NCI-H2196 treated with DMSO at 0.1 percent for 48 hours (cell line): ENCODE results near the gene SLC13A1.
"Not testable (repeated sequence)": the region's sequence is repeated elsewhere in the genome, so short reads cannot be mapped to it uniquely, and the experiment has no call there.

Experiments used
- DNase-seq: peaks from one replicate; lab custom pipeline; 2025; ENCODE audit not compliant: unreplicated experiment; lab: John Stamatoyannopoulos, UW

SLC13A1 gene

DNA sequence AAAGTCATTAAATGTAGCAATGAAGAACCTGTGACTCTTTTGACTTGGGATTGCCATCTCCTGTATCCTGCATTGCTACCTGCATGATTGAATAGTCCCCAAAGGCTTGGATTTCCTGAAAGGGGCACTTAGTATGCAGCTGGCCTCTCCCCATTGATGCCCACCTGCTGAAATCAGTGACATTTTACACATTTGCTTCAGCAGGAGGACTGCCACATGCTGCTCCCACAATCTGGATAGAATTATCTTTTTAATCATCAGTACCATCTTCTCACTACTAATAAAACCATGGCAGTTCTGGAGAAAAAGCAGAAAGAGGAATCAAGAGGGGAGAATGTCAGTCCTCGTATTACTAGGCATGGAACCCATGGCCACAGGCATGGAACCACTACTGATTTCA, 67.8 kb downstream of the SLC13A1 start:
- no peak for DNase-seq

DNA sequence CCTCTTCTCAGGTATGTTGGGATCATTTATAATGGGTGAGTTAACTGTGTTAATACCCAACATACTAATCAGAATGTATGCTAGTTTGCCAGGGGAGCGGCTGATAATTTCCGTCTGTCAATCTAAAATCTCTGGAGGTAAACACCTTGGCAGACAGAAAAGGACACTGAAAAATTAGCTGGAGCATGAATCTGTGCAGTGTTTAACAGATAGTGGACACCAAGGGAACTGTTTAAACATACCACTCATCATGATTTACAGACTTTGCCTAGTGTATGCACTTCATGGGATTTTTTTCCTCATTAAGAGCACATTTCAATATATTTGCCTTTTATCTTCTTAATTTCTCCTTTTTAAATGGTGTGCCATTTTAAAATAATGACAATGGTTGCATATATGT, 68.2 kb downstream of the SLC13A1 start:
- DNase-seq: no peak

DNA sequence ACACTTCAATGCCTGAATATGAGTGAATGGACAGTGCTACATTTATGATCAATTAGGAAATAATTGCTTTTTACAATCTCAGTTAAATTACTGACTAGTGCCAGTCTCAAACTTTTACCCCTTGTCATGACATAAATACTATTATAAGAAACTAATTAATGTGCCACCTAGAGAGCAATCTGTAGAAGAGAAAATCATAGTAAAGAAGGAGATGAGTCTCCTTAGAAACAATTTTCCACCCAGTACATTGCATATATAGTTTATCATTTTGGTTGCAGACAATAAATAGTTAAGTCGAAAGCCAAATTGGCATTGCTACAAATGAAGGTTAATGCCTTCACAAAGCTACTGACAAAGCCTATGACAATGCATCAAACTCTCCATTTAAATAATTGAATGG, 68.6 kb downstream of the SLC13A1 start:
- DNase-seq: no peak

DNA sequence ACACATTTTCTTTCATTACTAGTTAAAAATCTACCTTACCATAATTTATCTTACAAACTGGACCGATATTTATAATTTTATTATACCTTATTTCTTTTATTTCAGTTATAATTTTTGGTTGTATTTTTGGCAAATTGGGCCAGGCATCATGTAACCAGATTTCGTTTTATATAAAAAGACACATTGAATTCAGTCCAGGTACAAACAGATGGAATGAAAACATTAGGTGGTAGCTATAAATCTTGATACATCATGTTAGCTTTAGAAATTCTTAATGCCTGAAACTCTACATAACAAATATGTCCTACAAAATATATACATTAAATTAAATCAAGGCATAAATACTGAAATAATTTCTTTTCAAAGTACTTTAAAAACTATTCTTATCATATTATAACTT, 73.1 kb downstream of the SLC13A1 start:
- DNase-seq: no peak

DNA sequence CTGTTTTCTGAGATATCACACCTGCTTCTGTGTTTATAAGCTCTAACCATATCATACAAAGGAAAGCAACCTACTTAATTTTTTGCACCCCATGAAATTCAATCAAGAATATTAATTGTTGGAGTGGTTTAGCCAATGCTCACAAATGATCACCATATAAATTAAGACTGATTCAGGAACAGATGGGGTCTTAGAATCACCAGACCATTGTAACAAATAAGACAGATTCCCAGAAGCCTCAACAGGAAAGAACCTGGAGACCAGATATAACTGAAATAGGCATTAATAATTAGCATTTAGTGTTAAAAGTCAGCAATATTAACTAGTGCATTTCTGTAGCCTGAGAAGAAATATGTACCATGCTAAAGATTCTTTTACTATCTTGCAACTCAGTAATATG, 73.6 kb downstream of the SLC13A1 start:
- no peak for DNase-seq

DNA sequence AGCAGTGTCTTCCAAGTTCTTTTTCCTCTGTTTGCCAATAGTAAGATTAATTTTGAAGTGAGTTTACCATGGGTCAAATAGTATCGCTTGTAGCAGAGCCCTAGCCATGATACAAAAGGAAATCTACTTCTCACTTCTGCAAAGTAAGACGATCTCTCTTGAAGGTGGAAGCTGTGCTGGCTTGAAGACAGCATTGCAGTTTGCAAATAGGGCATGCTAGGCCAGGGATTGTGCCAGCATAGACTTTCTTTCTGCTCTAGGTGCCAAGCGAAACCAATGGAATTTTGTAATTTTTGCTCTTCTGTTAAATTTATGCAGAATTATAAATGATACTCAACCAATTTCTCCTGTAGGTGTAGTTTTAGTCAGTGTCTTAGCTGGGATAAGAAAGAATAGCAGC, 74.5 kb downstream of the SLC13A1 start:
- DNase-seq: no peak

DNA sequence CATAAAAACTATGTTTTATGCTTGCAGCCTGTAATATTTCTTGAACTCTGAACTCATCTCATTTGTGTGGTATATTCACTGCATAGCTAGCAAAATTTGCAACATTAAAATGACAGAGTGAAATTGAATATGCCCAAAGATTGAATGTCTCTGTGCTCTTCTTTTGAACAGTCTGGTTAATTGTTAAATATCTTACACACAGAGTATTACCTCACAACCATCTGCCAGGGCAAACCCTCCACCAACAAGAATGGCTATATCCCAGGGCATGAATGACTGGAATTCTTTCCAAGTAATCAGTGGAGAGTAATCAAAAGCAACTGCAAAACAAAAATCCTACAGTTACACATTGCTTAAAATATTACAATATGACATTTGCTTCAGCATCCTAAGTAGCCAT, 76.9 kb downstream of the SLC13A1 start:
- DNase-seq: no peak

DNA sequence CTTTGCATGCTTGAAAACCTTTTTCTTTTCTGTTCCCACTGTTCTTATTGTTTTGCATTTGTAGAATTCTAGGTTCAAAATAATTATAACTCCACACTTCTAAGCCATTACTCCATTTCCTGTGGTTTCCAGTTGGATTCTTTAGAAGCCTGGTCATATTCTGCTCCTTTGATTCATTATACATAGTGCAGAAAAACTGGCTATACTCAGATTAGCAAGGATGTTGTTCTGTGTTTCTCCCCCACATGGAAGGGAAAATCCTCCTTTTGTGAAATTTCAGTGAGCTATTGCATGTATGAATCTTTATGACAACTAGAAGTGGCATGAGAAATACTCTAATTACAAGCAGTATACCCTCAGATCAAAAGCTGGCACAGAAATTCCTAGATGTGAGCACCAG, 79.5 kb downstream of the SLC13A1 start:
- no peak for DNase-seq

DNA sequence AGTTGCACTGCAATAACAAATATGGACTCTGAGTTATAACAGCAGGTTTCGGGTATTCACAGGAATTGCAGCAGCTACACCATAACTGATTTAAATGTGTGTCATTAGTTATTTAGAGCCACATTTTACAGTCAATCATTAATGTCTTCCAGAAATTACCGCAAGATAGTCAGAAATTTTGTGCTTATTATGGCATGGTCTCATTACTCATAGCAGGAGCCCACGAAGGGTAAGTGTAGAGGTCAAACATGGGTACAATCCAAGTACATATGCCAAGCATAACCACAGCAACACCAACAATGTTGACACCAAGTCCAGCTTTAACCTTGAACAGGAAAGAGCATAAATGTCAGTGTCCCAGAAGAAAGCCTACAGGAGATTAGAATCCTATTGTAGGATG, 84.4 kb downstream of the SLC13A1 start:
- no peak for DNase-seq

DNA sequence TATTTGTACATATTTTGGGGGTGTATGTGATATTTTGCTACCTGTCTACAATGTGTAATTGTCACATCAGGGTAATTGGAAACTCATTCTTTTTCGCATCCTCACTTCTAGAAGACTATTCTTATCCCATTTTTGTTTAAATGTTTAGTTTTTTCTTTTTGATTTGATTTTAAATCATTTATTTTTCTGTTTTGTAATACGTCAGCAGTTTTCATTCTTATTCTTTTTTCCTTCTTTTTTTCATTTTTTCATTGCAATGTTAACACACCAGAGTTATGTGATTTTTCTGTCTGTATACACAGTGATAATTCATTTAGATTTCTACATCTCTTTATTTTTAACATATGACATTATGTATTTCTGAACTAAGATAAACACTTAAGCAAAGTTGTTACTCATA, 85.5 kb downstream of the SLC13A1 start:
- DNase-seq: no peak

DNA sequence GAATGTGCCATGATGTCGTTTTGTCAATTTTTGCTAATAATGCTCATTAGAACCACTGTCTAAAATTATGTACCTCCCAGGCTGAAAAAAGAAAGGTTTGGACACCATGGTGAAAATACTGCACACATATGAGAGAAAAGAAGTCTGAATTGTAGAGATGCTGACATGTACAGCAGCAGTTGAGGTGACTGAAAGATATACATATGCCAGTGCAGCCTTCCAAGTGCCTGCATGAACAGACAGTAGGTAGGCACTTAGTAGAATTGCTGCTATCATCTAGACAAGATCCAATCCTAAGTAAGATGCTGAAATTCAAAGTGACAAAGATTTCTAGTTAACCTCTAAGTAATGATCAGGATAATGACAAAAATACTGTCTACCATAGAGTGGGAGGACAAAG, 86.9 kb downstream of the SLC13A1 start:
- no peak for DNase-seq

DNA sequence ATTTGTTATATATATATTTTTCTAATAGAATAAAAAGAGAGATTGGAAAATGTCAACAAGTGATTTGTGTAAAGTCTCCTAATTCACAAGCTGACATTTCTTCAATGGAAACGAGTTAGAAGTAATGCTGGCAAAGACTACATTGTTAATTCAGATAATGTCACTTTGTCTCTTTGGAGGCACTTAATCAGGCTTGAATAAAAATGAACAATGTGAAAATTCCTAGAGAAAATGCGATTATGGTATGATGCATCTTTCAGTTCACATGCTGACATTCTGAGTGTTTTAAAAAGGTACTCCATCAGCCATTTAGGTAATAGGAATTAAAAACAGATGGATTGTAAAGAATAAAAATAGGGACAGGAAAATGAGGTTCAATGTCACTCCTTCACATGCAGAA, 100.1 kb downstream of the SLC13A1 start:
- no peak for DNase-seq

DNA sequence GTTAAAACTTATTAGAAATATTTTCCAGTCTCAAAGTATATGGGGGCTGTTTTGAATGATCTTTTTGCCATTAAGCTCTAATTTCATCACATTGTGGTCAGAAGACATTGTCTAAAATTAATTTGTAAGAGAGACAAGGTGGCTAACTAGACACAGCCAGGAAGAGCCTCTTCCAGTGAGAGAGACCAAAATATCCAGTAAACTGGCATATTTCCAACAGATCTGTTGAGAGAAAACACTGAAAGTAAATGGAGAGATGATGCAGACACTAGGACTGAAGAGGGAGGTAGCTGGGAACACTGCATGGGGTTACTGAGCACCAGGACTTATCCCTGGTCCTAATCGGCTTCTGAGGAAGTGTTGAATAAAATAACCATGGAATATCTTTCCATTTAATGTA, 102.8 kb downstream of the SLC13A1 start:
- no peak for DNase-seq

DNA sequence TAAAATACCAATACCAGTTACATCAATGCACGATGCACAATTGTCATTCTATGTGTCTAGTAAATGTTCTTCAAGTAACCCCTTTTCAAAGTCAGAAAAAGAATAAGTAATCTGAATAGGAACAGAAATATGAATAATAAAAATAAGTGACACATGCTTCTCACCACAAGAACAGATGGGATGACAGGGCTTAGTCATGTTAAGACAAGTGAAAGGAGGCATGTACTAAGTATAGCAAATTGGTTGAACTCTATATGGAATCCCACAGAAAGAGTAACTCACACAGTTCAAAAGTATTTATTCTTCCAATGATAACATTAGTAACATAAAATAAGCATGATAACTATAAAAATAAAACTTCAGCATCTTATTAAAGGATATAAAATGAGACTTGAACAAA, 103.3 kb downstream of the SLC13A1 start:
- no peak for DNase-seq

DNA sequence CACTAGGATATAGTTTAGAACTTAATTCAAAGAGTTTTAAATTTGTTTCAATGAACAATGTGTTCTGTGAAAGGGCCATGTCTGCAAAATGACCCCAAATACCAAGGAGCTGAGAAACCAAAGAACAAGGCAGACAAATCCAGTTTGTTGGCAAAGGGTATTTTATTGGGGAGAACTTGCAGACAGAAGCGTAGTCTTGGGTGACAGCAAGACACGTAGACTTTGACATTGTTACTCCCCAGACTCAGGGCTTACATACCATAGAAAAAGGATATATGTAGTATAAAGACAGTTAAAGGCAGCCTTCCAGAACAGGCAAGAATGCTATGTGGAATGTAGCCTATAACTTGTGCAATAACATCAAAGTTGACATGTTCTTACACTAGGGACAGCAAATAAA, 109.3 kb downstream of the SLC13A1 start:
- DNase-seq: no peak

DNA sequence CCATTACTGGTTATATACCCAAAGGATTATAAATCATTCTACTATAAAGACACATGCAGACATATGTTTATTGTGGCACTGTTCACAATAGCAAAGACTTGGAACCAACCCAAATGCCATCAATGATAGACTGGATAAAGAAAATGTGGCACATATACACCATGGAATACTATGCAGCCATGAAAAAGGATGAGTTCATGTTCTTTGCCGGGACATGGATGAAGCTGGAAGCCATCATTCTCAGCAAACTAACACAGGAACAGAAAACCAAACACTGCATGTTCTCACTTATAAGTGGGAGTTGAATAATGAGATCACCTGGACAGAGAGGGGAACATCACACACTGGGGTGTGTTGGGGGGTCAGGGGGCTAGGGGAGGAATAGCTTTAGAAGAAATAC, 112.9 kb downstream of the SLC13A1 start:
- DNase-seq: not testable (repeated sequence)

DNA sequence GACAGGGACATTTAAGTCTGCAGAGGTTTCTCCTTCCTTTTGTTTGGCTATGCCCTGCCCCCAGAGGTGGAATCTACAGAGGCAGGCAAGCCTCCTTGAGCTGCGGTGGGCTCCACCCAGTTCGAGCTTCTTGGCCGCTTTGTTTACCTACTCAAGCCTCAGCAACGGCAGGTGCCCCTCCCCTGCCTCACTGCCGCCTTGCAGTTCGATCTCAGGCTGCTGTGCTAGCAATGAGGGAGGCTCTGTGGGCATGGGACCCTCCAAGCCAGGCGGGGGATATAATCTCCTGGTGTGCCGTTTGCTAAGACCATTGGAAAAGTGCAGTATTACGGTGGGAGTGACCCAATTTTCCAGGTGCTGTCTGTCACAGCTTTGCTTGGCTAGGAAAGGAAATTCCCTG, 114.9 kb downstream of the SLC13A1 start:
- not testable (repeated sequence) for DNase-seq

DNA sequence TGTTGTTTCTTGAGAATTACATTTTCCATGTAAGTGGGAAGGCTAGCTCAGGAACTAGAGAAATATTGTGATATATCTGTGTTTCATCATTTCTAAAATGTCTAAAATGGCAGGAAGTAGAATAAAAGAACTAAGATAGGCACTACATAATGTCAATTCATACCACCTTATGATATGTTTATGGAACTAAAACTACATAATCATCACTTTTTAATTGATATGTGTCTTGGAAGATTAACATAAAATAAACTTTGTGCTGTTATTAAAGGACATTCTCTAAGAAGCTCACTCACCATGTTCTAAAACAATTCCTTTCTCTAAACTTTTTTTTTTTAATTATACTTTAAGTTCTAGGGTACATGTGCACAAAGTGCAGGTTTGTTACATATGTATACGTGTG, 120.7 kb downstream of the SLC13A1 start:
- DNase-seq: no peak

DNA sequence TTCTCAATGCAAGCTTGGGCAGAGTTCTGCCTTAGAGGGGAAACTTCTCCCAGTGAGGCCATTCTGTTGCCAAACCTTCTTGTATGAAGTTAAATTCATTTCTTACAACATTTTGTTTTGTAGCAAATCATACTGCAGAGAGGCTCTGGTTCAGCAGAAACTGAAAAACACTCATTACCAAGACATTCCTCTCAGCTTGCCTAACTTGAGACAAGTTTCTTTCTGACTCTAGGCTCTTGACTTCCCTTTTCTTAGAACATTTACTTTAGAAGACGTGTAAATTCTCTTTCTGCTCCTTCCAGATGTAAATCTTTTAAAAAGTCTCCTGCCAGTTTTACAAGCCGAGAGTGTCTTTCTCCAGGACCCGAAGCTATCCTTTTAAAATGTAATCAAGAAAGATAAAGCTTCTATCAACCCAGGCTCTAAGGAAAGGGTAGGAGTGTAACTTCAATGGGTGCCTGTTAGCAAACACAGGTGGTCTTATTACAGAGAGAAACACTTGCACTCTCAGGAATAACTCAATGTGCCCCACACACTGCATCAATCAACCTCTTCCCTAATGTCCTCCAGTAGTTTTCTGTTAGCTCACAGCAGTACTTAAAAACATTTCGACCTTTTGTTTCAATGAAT, 123.8 kb downstream of the SLC13A1 start:
- no peak for DNase-seq

DNA sequence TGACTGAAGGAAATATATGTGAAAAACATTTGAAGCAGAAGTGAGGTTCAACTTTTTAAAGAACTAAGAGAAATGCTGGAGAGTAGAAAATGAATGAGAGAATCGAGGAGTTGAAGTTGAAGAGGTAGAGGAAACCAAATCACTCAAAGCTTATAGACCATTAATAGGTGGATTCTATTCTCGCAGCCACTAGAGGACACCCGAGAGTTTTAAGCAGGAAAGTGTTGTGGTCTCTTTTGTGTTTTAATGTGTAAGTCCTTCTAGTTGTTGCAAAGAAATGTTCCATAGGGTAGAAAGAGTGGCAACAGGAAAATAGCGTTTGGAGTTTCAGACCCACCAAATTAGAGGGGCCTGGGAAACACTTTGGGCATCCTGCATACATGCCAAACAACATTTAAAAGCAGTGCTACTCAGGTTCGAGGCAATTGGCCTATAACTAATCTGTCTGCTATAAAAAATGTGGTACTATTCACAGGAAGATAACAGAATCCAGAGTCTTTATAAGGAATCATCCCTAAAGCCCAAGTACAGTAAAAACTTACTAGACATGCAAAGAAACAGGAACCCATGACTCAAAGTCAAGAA, 129.0 kb downstream of the SLC13A1 start:
- no peak for DNase-seq

DNA sequence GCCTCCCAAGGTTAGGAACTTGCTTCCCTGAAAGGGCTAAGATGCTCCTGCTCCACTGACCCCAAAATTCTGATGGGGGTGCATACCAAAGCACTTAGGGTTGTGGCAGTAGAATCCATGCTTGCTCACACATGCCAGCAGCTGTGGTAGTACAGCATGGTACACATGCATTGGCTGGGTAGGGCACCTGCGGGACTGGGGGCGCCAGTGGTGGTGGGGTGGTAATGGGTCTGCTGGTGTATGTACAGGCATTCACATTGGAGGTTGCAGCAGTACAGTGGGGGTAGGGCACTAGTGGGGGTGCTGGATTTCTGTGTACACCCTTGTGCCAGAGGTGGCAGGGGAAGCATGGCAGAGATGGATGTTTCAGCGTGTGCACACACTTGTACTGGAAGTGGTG, 132.0 kb downstream of the SLC13A1 start:
- DNase-seq: no peak
